T-helper 2 cell treated with Interferon-gamma antibody and Interleukin-4, amounts not matched to agents 5 μg/mL and 100 μg/mL, for 36 hours (primary cell): ENCODE measurements around the gene CDH7.

Experiments
- DNase-seq: peaks from one replicate; pipeline ENCODE4 v3.0.0; 2021; ENCODE audit warnings: low spot score
- H3K27ac Mint-ChIP-seq: one replicate; pipeline ENCODE4 v1.8.0; 2021; ENCODE audit warnings: mild to moderate bottlenecking, mixed read lengths
- H3K27me3 Mint-ChIP-seq: one replicate; pipeline ENCODE4 v1.8.0; 2021; ENCODE audit warnings: low read depth, mixed read lengths
- H3K36me3 Mint-ChIP-seq: one replicate; pipeline ENCODE4 v1.8.0; 2021; ENCODE audit warnings: low read depth, mixed read lengths
- H3K4me1 Mint-ChIP-seq: one replicate; pipeline ENCODE4 v1.8.0; 2021; ENCODE audit warnings: low read depth, mixed read lengths
- H3K4me3 Mint-ChIP-seq: one replicate; pipeline ENCODE4 v1.8.0; 2022; ENCODE audit warnings: mild to moderate bottlenecking, moderate library complexity, mixed read lengths
- H3K9me3 Mint-ChIP-seq: one replicate; pipeline ENCODE4 v1.8.0; 2021; ENCODE audit warnings: mixed read lengths

The CDH7 gene

DNA sequence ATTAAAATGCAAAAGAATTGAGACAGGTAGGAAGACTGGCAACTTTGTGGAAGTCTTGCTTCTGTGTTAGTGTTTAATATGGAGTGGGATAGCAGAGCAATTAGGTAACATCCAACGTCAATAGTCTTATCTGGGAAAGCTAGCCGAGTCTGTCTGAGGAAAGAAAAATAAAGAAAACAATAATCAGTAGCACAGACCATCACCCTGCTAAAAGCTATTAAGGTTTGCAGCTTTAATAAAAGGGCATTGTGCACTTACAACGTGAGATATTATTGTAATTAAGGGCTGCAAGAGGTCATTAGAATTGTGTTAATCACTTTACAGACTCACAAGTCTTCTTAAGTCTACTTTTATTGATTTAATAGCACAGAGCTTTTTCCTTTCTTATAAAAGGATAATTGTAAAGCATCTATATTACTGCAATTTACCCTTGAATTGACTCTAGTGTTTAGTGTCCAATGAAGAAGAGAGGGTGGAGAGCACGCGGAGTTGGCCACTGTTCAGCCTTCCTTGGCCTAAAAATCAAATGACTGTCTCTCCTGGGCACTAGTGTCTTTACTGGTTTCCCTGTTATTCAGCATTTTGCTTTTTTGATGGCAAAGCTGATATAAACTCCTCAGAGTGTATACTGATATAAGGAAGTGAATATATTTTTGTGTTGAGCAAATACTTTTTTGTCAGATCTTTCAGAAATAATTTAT is 2.0 kb downstream of the CDH7 start:
- Mint-ChIP-seq H3K4me1 (no peaks in the 10 kb centered on the region), H3K27me3 (peaks cover 12% of the 10 kb centered on the region), H3K9me3 (no peaks in the 10 kb centered on the region), H3K4me3 (no peak overlapping the region), H3K27ac (no peak overlapping the region), H3K36me3 (no peaks in the 10 kb centered on the region)
- no peak for DNase-seq

DNA sequence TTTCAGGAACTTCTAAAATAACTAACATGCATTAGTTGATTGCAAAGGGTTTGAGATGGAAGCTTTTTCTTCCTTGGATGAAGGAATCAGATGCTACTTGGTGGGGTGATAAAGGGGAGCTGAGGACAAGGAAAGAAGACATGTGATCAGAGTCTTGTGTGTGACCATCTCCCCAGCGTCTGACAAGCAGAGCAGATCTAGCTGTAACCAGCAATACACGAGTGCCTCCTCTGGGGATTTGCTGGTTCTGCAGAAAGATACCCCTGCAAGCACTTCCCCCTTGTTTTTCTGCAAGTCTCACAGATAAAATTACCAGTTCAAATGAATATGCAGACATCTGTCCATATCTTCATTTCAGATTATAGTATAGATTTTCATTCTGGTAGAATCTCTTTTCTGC is 2.7 kb downstream of the CDH7 start:
- Mint-ChIP-seq H3K27me3 (peaks cover 12% of the 10 kb centered on the region), H3K4me1 (no peaks in the 10 kb centered on the region), H3K27ac (no peak overlapping the region), H3K4me3 (no peak overlapping the region), H3K36me3 (no peaks in the 10 kb centered on the region), H3K9me3 (no peaks in the 10 kb centered on the region)
- no peak for DNase-seq

DNA sequence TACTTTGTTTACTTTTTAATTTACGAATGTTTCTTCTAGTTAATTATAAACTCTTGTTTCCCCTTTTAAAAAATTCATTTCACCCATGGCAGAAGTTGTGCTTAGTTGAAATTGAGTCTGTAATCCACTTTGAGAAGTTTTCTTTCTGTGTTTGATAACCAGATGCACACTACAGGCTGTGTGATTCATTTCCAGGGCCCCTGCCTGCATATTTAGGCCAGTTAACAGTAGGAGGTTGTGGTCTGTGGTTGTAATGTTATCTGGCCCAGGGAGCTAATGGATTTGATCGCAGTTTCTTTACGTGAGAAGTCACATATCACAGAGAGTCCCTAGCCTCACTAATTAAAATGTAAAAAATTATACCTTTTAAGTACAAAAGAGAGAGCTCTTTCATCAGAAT is 3.3 kb downstream of the CDH7 start:
- Mint-ChIP-seq H3K4me3 (no peak overlapping the region), H3K9me3 (no peaks in the 10 kb centered on the region), H3K36me3 (no peaks in the 10 kb centered on the region), H3K27me3 (peaks cover 12% of the 10 kb centered on the region), H3K27ac (no peak overlapping the region), H3K4me1 (no peaks in the 10 kb centered on the region)
- DNase-seq = no peak

DNA sequence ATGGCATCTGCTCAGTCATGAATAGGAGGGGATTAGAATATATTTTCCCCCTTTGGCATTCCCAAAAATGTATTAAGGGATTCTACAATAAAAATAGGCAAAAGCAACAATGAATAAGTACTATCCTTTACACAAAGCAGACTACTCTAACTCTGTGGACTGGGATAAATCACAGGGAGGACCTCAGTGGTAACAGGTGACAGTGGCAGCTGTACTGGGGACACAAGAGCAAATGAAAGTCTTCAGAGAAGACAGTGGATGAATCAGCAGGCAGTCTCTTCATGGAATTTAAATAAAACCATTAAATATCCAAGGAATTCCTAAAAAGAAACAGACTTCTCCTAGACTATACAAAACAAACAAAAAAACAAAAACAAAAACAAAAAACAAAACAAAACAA is 4.8 kb downstream of the CDH7 start:
- Mint-ChIP-seq H3K27me3 (peaks cover 7% of the 10 kb centered on the region), H3K27ac (no peak overlapping the region), H3K4me1 (no peaks in the 10 kb centered on the region), H3K4me3 (no peak overlapping the region), H3K9me3 (no peaks in the 10 kb centered on the region), H3K36me3 (no peaks in the 10 kb centered on the region)
- DNase-seq = no peak

DNA sequence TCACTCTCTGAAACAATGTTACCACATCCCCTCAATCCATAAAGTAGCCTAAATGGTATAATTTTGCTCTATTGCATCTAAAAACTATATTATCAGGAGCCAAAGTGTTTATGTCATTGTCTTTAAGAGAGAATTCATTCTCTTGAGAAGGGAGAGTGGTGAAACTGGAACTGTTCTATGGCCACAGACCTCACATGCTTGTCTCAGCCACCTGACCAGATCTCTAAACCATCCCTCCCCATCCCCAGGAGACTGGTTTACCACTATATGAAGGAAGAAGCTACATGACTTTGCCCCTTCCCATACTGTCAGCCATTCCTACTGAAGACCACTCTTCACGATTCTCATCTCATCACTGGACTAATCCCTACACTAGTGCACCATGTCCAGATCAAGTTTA is 9.6 kb downstream of the CDH7 start:
- no peaks in the 10 kb centered on the region for H3K9me3 Mint-ChIP-seq
- H3K36me3 Mint-ChIP-seq = no peaks in the 10 kb centered on the region
- no peaks in the 10 kb centered on the region for H3K27me3 Mint-ChIP-seq
- no peaks in the 10 kb centered on the region for H3K4me1 Mint-ChIP-seq
- H3K4me3 Mint-ChIP-seq = no peak overlapping the region
- DNase-seq = no peak
- H3K27ac Mint-ChIP-seq = no peak overlapping the region

DNA sequence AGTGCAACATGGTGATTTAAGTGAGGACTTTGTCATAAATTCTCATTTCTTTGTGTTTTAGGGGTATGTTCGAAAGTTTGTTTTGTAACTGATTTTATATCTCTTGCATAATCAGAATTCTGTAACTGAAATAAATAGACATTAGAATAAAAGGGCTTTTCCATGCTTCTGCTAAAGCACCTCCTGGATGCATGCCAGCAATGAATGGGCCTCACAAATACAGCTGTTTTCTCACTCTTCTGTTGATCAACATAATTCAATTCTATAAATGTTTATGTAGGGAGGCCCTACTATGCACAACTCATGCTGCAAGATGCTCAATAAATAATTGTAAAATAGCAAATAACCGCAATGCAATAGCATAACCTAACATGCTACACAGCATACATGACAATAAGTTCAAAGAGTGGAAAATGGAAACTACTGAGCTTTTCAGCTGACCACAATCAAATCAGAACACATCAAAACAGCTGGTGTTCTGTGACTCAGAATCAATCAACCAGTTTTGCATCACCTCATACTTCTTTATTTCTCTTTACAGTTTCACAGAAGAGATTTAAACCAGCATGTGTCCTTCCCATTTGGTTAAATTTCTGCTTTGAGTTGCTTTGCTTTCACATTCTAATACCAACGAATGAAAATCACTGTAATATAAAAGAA is 11.0 kb downstream of the CDH7 start:
- Mint-ChIP-seq H3K9me3 (no peaks in the 10 kb centered on the region), H3K27me3 (no peaks in the 10 kb centered on the region), H3K4me3 (no peak overlapping the region), H3K36me3 (no peaks in the 10 kb centered on the region), H3K4me1 (no peaks in the 10 kb centered on the region), H3K27ac (no peak overlapping the region)
- no peak for DNase-seq

DNA sequence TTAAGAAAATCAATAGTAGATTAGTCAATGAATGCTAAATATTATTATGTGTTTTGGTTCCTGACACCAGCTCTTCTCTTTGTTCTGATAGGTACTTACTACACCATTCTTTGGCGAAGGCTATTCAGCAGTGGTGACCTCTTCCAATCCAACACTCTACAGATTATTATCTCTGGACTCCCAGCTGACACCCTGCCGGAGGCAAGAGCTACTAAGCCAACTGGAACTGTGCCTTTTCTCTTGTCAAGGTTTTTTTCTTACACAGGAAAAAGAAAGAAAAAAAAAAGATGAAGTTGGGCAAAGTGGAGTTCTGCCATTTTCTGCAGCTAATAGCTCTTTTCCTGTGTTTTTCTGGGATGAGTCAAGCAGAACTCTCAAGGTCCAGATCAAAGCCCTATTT is 11.7 kb downstream of the CDH7 start:
- Mint-ChIP-seq H3K4me1 (no peaks in the 10 kb centered on the region), H3K4me3 (no peak overlapping the region), H3K9me3 (no peaks in the 10 kb centered on the region), H3K27me3 (no peaks in the 10 kb centered on the region), H3K27ac (no peak overlapping the region), H3K36me3 (no peaks in the 10 kb centered on the region)
- DNase-seq = no peak

DNA sequence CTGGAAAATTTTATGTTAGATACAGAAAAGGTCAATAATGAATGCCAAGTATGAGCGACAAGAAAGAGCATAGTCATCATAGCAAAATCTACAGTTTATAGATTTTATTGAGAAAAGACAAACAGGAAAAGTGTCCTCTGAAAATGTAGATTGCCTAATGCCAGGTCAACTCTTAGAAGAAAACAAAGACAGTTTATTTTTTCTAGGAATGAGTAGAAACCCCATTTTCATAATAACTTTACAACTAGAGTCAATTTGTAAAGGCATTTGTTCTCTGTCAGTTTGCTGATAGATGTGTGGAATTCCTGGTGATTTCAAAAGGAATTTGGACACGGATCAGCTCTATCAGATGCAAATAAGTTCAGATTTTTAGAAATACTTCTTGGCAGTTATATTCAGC is 16.6 kb downstream of the CDH7 start:
- H3K9me3 Mint-ChIP-seq = peaks cover 3% of the 10 kb centered on the region
- H3K27ac Mint-ChIP-seq = no peak overlapping the region
- no peaks in the 10 kb centered on the region for H3K27me3 Mint-ChIP-seq
- H3K36me3 Mint-ChIP-seq = no peaks in the 10 kb centered on the region
- H3K4me3 Mint-ChIP-seq = no peak overlapping the region
- no peaks in the 10 kb centered on the region for H3K4me1 Mint-ChIP-seq
- no peak for DNase-seq

DNA sequence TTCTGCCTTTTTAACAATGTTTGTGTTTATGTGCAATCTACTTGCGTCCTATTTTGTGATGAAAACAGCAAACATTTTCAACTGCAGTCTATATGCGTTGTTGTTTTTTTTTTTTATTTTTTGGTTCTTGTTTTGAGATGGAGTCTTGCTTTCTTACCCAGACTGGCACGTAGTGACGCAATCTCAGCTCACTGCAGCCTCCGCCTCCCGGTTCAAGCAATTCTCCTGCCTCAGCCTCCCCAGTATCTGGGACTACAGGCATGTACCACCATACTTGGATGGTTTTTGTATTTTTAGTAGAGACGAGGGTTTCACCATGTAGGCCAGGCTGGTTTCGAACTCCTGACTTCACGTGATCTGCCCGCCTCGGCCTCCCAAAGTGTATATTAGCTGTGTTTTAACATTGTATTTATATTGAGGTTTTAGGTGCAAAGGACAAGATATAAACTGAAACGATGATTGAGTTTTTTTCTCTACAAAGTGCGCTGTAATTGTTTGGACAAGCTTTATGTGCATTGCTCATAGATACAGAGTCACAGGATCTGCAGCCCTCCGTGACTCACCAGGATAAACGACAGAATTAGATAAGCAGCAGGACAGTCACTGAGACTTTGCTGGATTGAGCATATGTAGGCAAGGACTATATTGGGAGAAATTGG is 17.4 kb downstream of the CDH7 start:
- H3K4me1 Mint-ChIP-seq = no peaks in the 10 kb centered on the region
- H3K36me3 Mint-ChIP-seq = no peaks in the 10 kb centered on the region
- DNase-seq = no peak
- peaks cover 3% of the 10 kb centered on the region for H3K9me3 Mint-ChIP-seq
- no peak overlapping the region for H3K27ac Mint-ChIP-seq
- H3K4me3 Mint-ChIP-seq = no peak overlapping the region
- H3K27me3 Mint-ChIP-seq = no peaks in the 10 kb centered on the region

DNA sequence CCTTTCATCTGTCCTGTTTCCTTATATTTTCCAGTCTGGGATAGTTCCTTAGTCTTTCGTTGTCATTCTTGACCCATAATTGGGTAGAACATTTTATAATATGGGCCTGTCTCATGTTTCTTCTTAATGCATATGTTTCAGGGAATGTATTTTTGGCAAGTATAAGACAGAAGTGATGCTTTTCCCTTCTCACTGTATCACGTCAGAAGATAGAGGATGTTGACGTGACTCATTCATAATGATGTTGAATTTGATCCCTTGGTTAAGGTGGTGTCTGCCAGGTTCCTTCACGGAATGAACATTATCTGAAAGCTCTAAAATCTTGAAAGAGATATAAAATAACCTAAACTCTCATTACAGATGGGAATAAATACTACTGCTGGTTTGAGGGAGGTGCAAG is 18.8 kb downstream of the CDH7 start:
- no peaks in the 10 kb centered on the region for H3K27me3 Mint-ChIP-seq
- DNase-seq = no peak
- H3K4me3 Mint-ChIP-seq = no peak overlapping the region
- peaks cover 3% of the 10 kb centered on the region for H3K9me3 Mint-ChIP-seq
- H3K36me3 Mint-ChIP-seq = no peaks in the 10 kb centered on the region
- no peaks in the 10 kb centered on the region for H3K4me1 Mint-ChIP-seq
- H3K27ac Mint-ChIP-seq = no peak overlapping the region

DNA sequence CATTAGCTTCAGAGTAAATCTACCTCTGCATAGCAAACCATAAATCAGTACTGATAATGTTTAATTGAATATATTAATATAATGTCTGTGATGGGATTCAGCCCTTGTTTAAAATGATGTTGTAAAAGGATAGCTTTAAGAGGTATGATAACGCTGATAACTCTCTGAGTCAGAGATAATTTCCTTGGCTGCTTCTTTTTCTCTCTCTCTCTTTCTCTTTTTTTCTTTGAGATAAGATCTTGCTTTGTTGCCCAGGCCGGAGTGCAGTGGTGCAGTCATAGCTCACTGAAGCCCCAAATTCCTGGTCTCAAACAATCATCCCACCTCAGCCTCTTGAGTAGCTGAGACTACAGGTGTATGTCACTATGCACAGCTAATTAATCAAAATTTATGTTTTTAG is 35.7 kb downstream of the CDH7 start:
- Mint-ChIP-seq H3K4me3 (no peak overlapping the region), H3K4me1 (no peaks in the 10 kb centered on the region), H3K9me3 (peaks cover 13% of the 10 kb centered on the region), H3K27ac (no peak overlapping the region), H3K27me3 (no peaks in the 10 kb centered on the region), H3K36me3 (no peaks in the 10 kb centered on the region)
- DNase-seq = no peak

DNA sequence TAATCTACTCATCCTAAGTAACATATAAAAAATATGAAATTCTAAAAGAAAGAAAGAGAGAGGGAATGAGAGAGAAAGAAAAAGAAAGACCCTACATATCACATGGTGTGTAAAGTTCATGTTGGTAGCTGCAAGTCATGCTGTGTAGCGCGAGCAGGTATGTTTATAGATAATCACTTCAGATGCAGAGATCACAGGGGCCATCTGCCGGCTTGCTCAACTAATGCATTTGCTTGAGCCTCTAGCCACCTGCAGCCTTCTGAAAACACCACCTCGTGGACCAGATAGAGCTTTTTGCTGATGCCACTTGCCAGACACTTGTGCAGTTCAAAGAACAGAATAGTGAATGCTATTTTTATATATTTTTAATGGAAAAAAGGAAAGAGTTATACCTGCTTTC is 37.6 kb downstream of the CDH7 start:
- H3K9me3 Mint-ChIP-seq = peaks cover 12% of the 10 kb centered on the region
- H3K4me1 Mint-ChIP-seq = no peaks in the 10 kb centered on the region
- H3K4me3 Mint-ChIP-seq = no peak overlapping the region
- no peak overlapping the region for H3K27ac Mint-ChIP-seq
- DNase-seq = no peak
- H3K36me3 Mint-ChIP-seq = no peaks in the 10 kb centered on the region
- no peaks in the 10 kb centered on the region for H3K27me3 Mint-ChIP-seq

DNA sequence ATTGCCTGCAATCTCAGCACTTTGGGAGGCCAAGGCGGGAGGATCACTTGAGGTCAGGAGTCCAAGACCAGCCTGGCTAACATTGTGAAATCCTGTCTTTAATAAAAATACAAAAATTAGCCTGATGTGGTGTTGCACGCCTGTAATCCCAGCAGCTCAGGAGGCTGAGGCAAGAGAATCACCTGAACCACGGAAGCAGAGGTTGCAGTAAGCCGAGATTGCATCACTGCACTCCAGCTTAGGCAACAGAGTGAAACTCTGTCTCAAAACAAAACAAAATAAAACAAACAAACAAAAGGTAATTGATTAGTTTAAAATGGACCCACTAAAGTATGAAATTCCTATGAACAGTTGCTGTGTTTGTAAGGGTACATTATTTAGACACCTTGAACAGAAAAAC is 39.8 kb downstream of the CDH7 start:
- H3K27me3 Mint-ChIP-seq = no peaks in the 10 kb centered on the region
- H3K36me3 Mint-ChIP-seq = no peaks in the 10 kb centered on the region
- H3K9me3 Mint-ChIP-seq = peaks cover 17% of the 10 kb centered on the region
- H3K4me1 Mint-ChIP-seq = no peaks in the 10 kb centered on the region
- H3K27ac Mint-ChIP-seq = no peak overlapping the region
- no peak overlapping the region for H3K4me3 Mint-ChIP-seq
- DNase-seq = no peak

DNA sequence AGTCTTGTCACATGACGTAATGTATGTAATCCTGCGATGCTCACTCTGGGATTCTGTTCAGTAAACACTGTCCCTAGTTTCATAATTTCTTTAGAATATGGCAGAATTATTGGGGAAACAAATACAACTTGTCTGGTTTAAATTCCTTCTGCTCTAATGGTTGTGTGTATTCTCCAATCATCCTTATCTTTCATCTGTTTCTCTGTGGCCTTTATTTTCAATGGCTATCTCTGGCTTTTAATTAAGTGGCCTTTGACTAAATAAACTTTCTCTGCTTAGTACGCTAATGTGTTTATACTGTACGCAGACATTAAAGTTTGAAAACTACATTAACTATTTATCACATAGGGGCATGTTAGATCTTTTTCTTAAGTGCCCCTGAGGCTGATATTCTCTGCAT is 40.9 kb downstream of the CDH7 start:
- Mint-ChIP-seq H3K4me1 (no peaks in the 10 kb centered on the region), H3K27me3 (no peaks in the 10 kb centered on the region), H3K9me3 (peaks cover 20% of the 10 kb centered on the region), H3K36me3 (no peaks in the 10 kb centered on the region), H3K27ac (no peak overlapping the region), H3K4me3 (no peak overlapping the region)
- DNase-seq = no peak
